GM23338 (cell line): Measurements from ENCODE around the gene SLC25A44. TPM values are rescaled to one million over a fixed set of nuclear protein-coding genes. Genes with fewer than 3 reads are reported as not detected.
A peak's percentile ranks its signal among the peaks of the same experiment; 100 is the strongest.

Experiments
- ATAC-seq: fragments of 200-7000 bp; cut with Tn5 transposase; 3 replicates; pipeline ENCODE4 v1.9.1; 2020
- DNase-seq: peaks from one replicate; pipeline ENCODE4 v3.0.0-alpha.2; 2015; ENCODE audit warnings: low spot score
- H2AFZ ChIP-seq: fragments of 200-600 bp; sonication (generic); 2 replicates; pipeline ENCODE4 v1.8.0; 2016; ENCODE audit warnings: antibody characterized with exemption, mild to moderate bottlenecking, moderate library complexity
- H3F3A ChIP-seq: fragments of 200-600 bp; sonication (generic); replicated peaks from 2 replicates; pipeline ENCODE4 v1.8.0; 2017; ENCODE audit warnings: antibody characterized with exemption, mixed run types, low read depth
- H3K27ac ChIP-seq: fragments of 200-600 bp; sonication (generic); 2 replicates; pipeline ENCODE4 v1.6.1; 2016; ENCODE audit warnings: low read depth
- H3K27me3 ChIP-seq: fragments of 200-600 bp; sonication (generic); 2 replicates; pipeline ENCODE4 v1.8.0; 2016; ENCODE audit warnings: mild to moderate bottlenecking, mixed run types, moderate library complexity; ENCODE audit not compliant: insufficient read depth
- H3K36me3 ChIP-seq: fragments of 200-600 bp; sonication (generic); 2 replicates; pipeline ENCODE4 v1.8.0; 2016; ENCODE audit warnings: mild to moderate bottlenecking; ENCODE audit not compliant: insufficient read depth
- H3K4me1 ChIP-seq: fragments of 200-600 bp; sonication (generic); 2 replicates; pipeline ENCODE4 v1.8.0; 2016; ENCODE audit warnings: mild to moderate bottlenecking, moderate library complexity; ENCODE audit not compliant: insufficient read depth
- H3K4me2 ChIP-seq: fragments of 200-600 bp; sonication (generic); 2 replicates; pipeline ENCODE4 v1.7.1; 2017; ENCODE audit warnings: mixed run types
- H3K4me3 ChIP-seq: fragments of 200-600 bp; sonication (generic); 2 replicates; pipeline ENCODE4 v1.6.1; 2016; ENCODE audit warnings: mixed run types
- H3K79me2 ChIP-seq: fragments of 200-600 bp; sonication (generic); replicated peaks from 2 replicates; pipeline ENCODE4 v1.8.0; 2017; ENCODE audit warnings: mild to moderate bottlenecking; ENCODE audit not compliant: insufficient read depth
- H3K9me2 ChIP-seq: fragments of 200-600 bp; sonication (generic); 2 replicates; pipeline ENCODE4 v1.8.0; 2017; ENCODE audit not compliant: insufficient read depth
- H4K20me1 ChIP-seq: fragments of 200-600 bp; sonication (generic); replicated peaks from 2 replicates; pipeline ENCODE4 v1.8.0; 2017; ENCODE audit warnings: mild to moderate bottlenecking; ENCODE audit not compliant: insufficient read depth
- H3K27ac Mint-ChIP-seq: 2 replicates; pipeline ENCODE4 v1.8.0; 2020; ENCODE audit warnings: inconsistent platforms, mild to moderate bottlenecking, moderate library complexity, mixed read lengths
- H3K27me3 Mint-ChIP-seq: 3 replicates; pipeline ENCODE4 v1.8.0; 2022; ENCODE audit warnings: low read depth, mild to moderate bottlenecking, moderate library complexity, mixed read lengths, inconsistent platforms; ENCODE audit not compliant: insufficient read depth, poor library complexity
- H3K36me3 Mint-ChIP-seq: 3 replicates; pipeline ENCODE4 v1.8.0; 2021; ENCODE audit warnings: low read depth, mild to moderate bottlenecking, inconsistent platforms, moderate library complexity, mixed read lengths
- H3K4me1 Mint-ChIP-seq: 3 replicates; pipeline ENCODE4 v1.8.0; 2020; ENCODE audit warnings: mild to moderate bottlenecking, inconsistent platforms, mixed read lengths
- H3K4me3 Mint-ChIP-seq: 3 replicates; pipeline ENCODE4 v1.8.0; 2021; ENCODE audit warnings: moderate library complexity, mild to moderate bottlenecking, inconsistent platforms, mixed read lengths
- H3K9me3 Mint-ChIP-seq: 3 replicates; pipeline ENCODE4 v1.8.0; 2020; ENCODE audit warnings: moderate library complexity, mild to moderate bottlenecking, inconsistent platforms, mixed read lengths
- NANOG ChIP-seq: IDR thresholded peaks from 2 replicates; pipeline ENCODE4 v1.6.1; 2016; ENCODE audit warnings: antibody characterized with exemption, borderline replicate concordance
- POLR2AphosphoS5 ChIP-seq: IDR thresholded peaks from 2 replicates; pipeline ENCODE4 v1.6.1; 2016; ENCODE audit warnings: antibody characterized with exemption, low read depth
- REST ChIP-seq: IDR thresholded peaks from one replicate; pipeline ENCODE4 v1.6.1; 2018; ENCODE audit warnings: antibody characterized with exemption; ENCODE audit not compliant: unreplicated experiment
- ZNF114 ChIP-seq: fragments of 250-450 bp; sonication (Bioruptor Pico); IDR thresholded peaks from 2 replicates; pipeline ENCODE4 v1.5.0; 2020; ENCODE audit warnings: mild to moderate bottlenecking, moderate library complexity
- ZNF462 ChIP-seq: fragments of 250-450 bp; sonication (Bioruptor Pico); IDR thresholded peaks from 2 replicates; pipeline ENCODE4 v1.5.0; 2020; ENCODE audit warnings: mild to moderate bottlenecking, moderate library complexity
- polyA plus RNA-seq: library from polyadenylated mRNA; unstranded; fragments of >200 nt; fragmentation: Nextera tagmentation; extraction: Ambion mirVana; gene quantifications from 2 replicates; pipeline ENCODE4 v1.2.1, GENCODE V29; 2016
- total RNA-seq: library from RNA; depleted of rRNA; stranded (reverse); fragments of >200 nt; shearing (Covaris generic); gene quantifications from 2 replicates; pipeline ENCODE4 v1.2.3, GENCODE V29; 2014

The SLC25A44 gene
- total and polyA plus RNA-seq, 2 experiments from 2014 or later = 7.0 to 25.1 TPM

- TF ChIP-seq ZNF462 (CRISPR knock-in tag) = no peak
- TF ChIP-seq NANOG = no peak
- no peak for TF ChIP-seq REST
- no peak for TF ChIP-seq ZNF114 (CRISPR knock-in tag)
Observed at GRCh38 chr1:156160000-156160742, 33.7 kb upstream of the SLC25A44 start (continued).

GRCh38 chr1:156160743-156161171 lies 33.1 kb upstream of the SLC25A44 start:
- Histone ChIP-seq H3K4me2 (peak overlapping the region; percentile 81), H3K27me3 (no peaks in the 10 kb centered on the region), H3F3A (peaks cover 4% of the 10 kb centered on the region; the same call in 1 of the 2 replicates), H4K20me1 (no peaks in the 10 kb centered on the region), H3K36me3 (no peaks in the 10 kb centered on the region), H3K4me3 (peak overlapping the region; percentile 56), H3K4me1 (peaks cover 23% of the 10 kb centered on the region), H3K9me2 (no peaks in the 10 kb centered on the region), H2AFZ (peak overlapping the region; percentile 96), H3K27ac (no peak overlapping the region), H3K79me2 (no peaks in the 10 kb centered on the region)
- peaks cover 23% of the 10 kb centered on the region for H3K4me1 Mint-ChIP-seq
- H3K27ac Mint-ChIP-seq = no peak overlapping the region
- ATAC-seq = peak; percentile 93
- peak overlapping the region; percentile 72 for H3K4me3 Mint-ChIP-seq
- H3K9me3 Mint-ChIP-seq = no peaks in the 10 kb centered on the region
- DNase-seq = peak; percentile 91
- H3K27me3 Mint-ChIP-seq = peaks cover 9% of the 10 kb centered on the region
- H3K36me3 Mint-ChIP-seq = peaks cover 4% of the 10 kb centered on the region; the same call in 1 of the 3 replicates
- TF ChIP-seq POLR2AphosphoS5 (peak; percentile 74), ZNF462 (CRISPR knock-in tag) (no peak)
